PFSK-1 (cell line): Measurements from ENCODE around the gene IFI16.
A peak's percentile ranks its signal among the peaks of the same experiment; 100 is the strongest.

Experiments
- POLR2AphosphoS5 ChIP-seq: IDR thresholded peaks from 2 replicates; pipeline ENCODE4 v1.6.1; 2012; ENCODE audit warnings: low read depth, mild to moderate bottlenecking, control low read depth, low read length, moderate library complexity
- TAF1 ChIP-seq: IDR thresholded peaks from 2 replicates; pipeline ENCODE4 v1.6.1; 2012; ENCODE audit warnings: low read length, control low read depth, borderline replicate concordance; ENCODE audit not compliant: insufficient read depth
- TF ChIP-seq, protein P1 (sequence below), 2 experiments: IDR thresholded peaks; 2 replicates each; pipeline versions ENCODE4 v1.6.1 to v1.8.0; 2011 to 2012; ENCODE audit warnings: low read depth in 2 of 2, low read length in 2 of 2, control low read depth in 1 of 2, inconsistent platforms in 1 of 2, mild to moderate bottlenecking in 1 of 2, moderate library complexity in 1 of 2; ENCODE audit not compliant: insufficient read depth in 1 of 2

DNA sequence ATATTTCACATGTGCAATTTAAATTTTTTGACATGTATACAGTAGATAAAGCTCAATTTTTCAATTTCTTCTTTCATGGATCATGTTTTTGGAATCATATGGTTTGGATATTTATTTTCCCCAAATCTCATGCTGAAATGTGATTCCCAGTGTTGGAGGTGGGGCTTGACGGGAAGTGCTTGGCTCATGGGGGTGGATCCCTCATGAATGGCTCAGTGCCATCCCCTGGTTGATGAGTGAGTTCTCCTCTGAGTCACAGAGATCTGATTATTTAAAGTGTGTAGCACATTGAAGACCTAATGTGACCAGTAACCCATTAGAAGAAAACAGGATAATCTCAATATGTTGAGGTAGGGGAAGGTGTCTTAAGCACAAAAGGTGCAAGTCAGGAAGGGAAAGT lies 9.1 kb upstream of the IFI16 start:
- TF ChIP-seq, protein P1, sequence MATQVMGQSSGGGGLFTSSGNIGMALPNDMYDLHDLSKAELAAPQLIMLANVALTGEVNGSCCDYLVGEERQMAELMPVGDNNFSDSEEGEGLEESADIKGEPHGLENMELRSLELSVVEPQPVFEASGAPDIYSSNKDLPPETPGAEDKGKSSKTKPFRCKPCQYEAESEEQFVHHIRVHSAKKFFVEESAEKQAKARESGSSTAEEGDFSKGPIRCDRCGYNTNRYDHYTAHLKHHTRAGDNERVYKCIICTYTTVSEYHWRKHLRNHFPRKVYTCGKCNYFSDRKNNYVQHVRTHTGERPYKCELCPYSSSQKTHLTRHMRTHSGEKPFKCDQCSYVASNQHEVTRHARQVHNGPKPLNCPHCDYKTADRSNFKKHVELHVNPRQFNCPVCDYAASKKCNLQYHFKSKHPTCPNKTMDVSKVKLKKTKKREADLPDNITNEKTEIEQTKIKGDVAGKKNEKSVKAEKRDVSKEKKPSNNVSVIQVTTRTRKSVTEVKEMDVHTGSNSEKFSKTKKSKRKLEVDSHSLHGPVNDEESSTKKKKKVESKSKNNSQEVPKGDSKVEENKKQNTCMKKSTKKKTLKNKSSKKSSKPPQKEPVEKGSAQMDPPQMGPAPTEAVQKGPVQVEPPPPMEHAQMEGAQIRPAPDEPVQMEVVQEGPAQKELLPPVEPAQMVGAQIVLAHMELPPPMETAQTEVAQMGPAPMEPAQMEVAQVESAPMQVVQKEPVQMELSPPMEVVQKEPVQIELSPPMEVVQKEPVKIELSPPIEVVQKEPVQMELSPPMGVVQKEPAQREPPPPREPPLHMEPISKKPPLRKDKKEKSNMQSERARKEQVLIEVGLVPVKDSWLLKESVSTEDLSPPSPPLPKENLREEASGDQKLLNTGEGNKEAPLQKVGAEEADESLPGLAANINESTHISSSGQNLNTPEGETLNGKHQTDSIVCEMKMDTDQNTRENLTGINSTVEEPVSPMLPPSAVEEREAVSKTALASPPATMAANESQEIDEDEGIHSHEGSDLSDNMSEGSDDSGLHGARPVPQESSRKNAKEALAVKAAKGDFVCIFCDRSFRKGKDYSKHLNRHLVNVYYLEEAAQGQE (IDR thresholded peaks at IDR 0.05; ENCODE audit: insufficient read depth in 1 of 2, low read depth in 2 of 2, low read length in 2 of 2) = no peak
- peak; percentile 30; the same call in 1 of the 2 replicates for TF ChIP-seq POLR2AphosphoS5
- TF ChIP-seq TAF1 = no peak
